Caco-2 (cell line): Measurements from ENCODE around the gene WBP1L. TPM values are rescaled to one million over a fixed set of nuclear protein-coding genes. Genes with fewer than 3 reads are reported as not detected.

Experiments
- BruUV-seq: library from RNA; stranded (reverse); fragments of 400-500 nt; replicated peaks from 2 replicates; lab custom pipeline; 2021; lab: Mats Ljungman, UMichigan
- CTCF ChIA-PET: fragments of 300-600 bp; sonication (Branson Sonifier 250); formaldehyde crosslinking; loops from one replicate; lab custom pipeline; 2022; ENCODE audit warnings: antibody characterized with exemption; lab: Charles Lee
- POLR2A ChIA-PET: fragments of 300-600 bp; sonication (Branson Sonifier 250); formaldehyde crosslinking; loops from one replicate; lab custom pipeline; 2022; ENCODE audit warnings: antibody characterized with exemption; lab: Charles Lee
- DNase-seq, 2 experiments: peaks; one replicate each; pipeline versions ENCODE4 v3.0.0 to v3.0.0-alpha.2; 2020 to 2022
- H3K27me3 ChIP-seq: replicated peaks from 2 replicates; pipeline ENCODE4 v1.6.0; 2011; ENCODE audit warnings: low read length; ENCODE audit not compliant: control insufficient read depth, insufficient read depth
- H3K36me3 ChIP-seq: 2 replicates; pipeline ENCODE4 v1.5.1; 2011; ENCODE audit warnings: low read length; ENCODE audit not compliant: control insufficient read depth, insufficient read depth
- H3K4me1 ChIP-seq: fragments of 250-450 bp; sonication (Bioruptor Pico); 2 replicates; pipeline ENCODE4 v1.5.1; 2020; ENCODE audit warnings: mild to moderate bottlenecking
- H3K4me3 ChIP-seq: 2 replicates; pipeline ENCODE4 v1.5.1; 2011; ENCODE audit warnings: low read depth, mild to moderate bottlenecking, control low read depth, low read length
- H3K9me3 ChIP-seq: fragments of 250-450 bp; sonication (Bioruptor Pico); 2 replicates; pipeline ENCODE4 v1.5.1; 2020; ENCODE audit warnings: mild to moderate bottlenecking, moderate library complexity
- H3K27ac Mint-ChIP-seq: one replicate; pipeline ENCODE4 v1.8.0; 2022; ENCODE audit warnings: mixed read lengths; ENCODE audit not compliant: unreplicated experiment
- H3K27me3 Mint-ChIP-seq: one replicate; pipeline ENCODE4 v1.8.0; 2022; ENCODE audit warnings: mixed read lengths; ENCODE audit not compliant: insufficient read depth, unreplicated experiment
- H3K36me3 Mint-ChIP-seq: one replicate; pipeline ENCODE4 v1.8.0; 2022; ENCODE audit warnings: mild to moderate bottlenecking, mixed read lengths; ENCODE audit not compliant: insufficient read depth, unreplicated experiment
- H3K4me1 Mint-ChIP-seq: one replicate; pipeline ENCODE4 v1.8.0; 2022; ENCODE audit warnings: low read depth, mixed read lengths; ENCODE audit not compliant: unreplicated experiment
- H3K4me3 Mint-ChIP-seq: one replicate; pipeline ENCODE4 v1.8.0; 2022; ENCODE audit warnings: mild to moderate bottlenecking, moderate library complexity, mixed read lengths; ENCODE audit not compliant: unreplicated experiment
- H3K9me3 Mint-ChIP-seq: one replicate; pipeline ENCODE4 v1.8.0; 2022; ENCODE audit warnings: mixed read lengths; ENCODE audit not compliant: unreplicated experiment
- CTCF ChIP-seq, 2 experiments: fragments of 200-600 bp in 1 of 2; IDR thresholded peaks; 1 replicate in 1 of 2; 2 replicates in 1 of 2; pipeline versions ENCODE4 v1.5.1 to v1.8.0; 2011 to 2022; ENCODE audit warnings: antibody characterized with exemption in 1 of 2, control low read depth in 1 of 2, inconsistent platforms in 1 of 2, low read depth in 1 of 2, low read length in 1 of 2, mild to moderate bottlenecking in 1 of 2, moderate library complexity in 1 of 2; ENCODE audit not compliant: insufficient read depth in 1 of 2, severe bottlenecking in 1 of 2, unreplicated experiment in 1 of 2
- intact Hi-C: fragments of 100-400 bp; cut with micrococcal nuclease; formaldehyde crosslinking; loops from one replicate; pipeline ENCODE4 v1.10.0; 2022; ENCODE audit not compliant: unreplicated experiment
- total RNA-seq: library from RNA; stranded (reverse); gene quantifications from 2 replicates; pipeline ENCODE4 v1.2.3, GENCODE V29; 2022

Gene WBP1L
- total RNA-seq, 1 experiment from 2014 or later, result 28.2 TPM

GRCh38 chr10:102713539-102713813 lies 30.3 kb upstream of the WBP1L start:
- intact Hi-C loops, result loop anchor here (5.0 kb wide), 1 partner anchor 211 kb away; the partner anchor contains the start of genes ACTR1A and SUFU
- Mint-ChIP-seq H3K36me3 (peaks cover 35% of the 10 kb centered on the region), H3K4me3 (peak overlapping the region; percentile 87), H3K27me3 (no peaks in the 10 kb centered on the region), H3K27ac (peak overlapping the region; percentile 82), H3K4me1 (peaks cover 26% of the 10 kb centered on the region), H3K9me3 (no peaks in the 10 kb centered on the region)
- H3K4me3 ChIP-seq, result peak overlapping the region; percentile 85
- H3K27me3 ChIP-seq, result no peaks in the 10 kb centered on the region
- POLR2A ChIA-PET, result interaction anchor here (0.5 to 1.8 kb wide), 6 partner anchors 47 to 1046 kb away, joined by 4 to 9 read pairs (median 6); partner anchors contain the start of gene AS3MT
- BruUV-seq, result TSS peak; percentile 54
- peaks cover 12% of the 10 kb centered on the region for H3K4me1 ChIP-seq
- H3K9me3 ChIP-seq, result no peaks in the 10 kb centered on the region
- H3K36me3 ChIP-seq, result no peaks in the 10 kb centered on the region; the same call in 1 of the 2 replicates
- DNase-seq, result no peak
- TF ChIP-seq CTCF (IDR thresholded peaks at IDR 0.05; ENCODE audit: insufficient read depth in 1 of 2, low read depth in 1 of 2, low read length in 1 of 2, severe bottlenecking in 1 of 2, unreplicated experiment in 1 of 2), result peak in 1 of 2 experiments; percentile 57
- CTCF ChIA-PET, result interaction anchor here (0.6 to 2.3 kb wide), 7 partner anchors 8 to 319 kb away, joined by 3 to 21 read pairs (median 5); partner anchors contain the start of gene WBP1L

- peak in 1 of 2 experiments; percentile 54 for TF ChIP-seq CTCF (IDR thresholded peaks at IDR 0.05; ENCODE audit: insufficient read depth in 1 of 2, low read depth in 1 of 2, low read length in 1 of 2, severe bottlenecking in 1 of 2, unreplicated experiment in 1 of 2)
- peak within 1 kb of the TSS; percentile 82 for H3K27ac Mint-ChIP-seq
These were observed 29.7 kb upstream of the WBP1L start, which contains the start of gene ARL3 for GRCh38 chr10:102713814-102714620. ARL3 (minus strand) TSS chr10:102714397; CDS start chr10:102714275, 122 bp downstream.

More at GRCh38 chr10:102713814-102714620, 29.7 kb upstream of the WBP1L start, which contains the start of gene ARL3:
- no peaks in the 10 kb centered on the region; the same call in 1 of the 2 replicates for H3K36me3 ChIP-seq
- ChIA-PET POLR2A (interaction anchor here (0.5 to 1.8 kb wide), 19 partner anchors 18 to 1715 kb away, joined by 3 to 12 read pairs (median 5); partner anchors contain the start of genes AS3MT, LZTS2, NT5C2 and WBP1L), CTCF (interaction anchor here (0.5 to 2.3 kb wide), 15 partner anchors 9 to 1082 kb away, joined by 3 to 21 read pairs (median 4); partner anchors contain the start of gene WBP1L)
- Mint-ChIP-seq H3K27me3 (no peaks in the 10 kb centered on the region), H3K4me1 (peaks cover 30% of the 10 kb centered on the region), H3K9me3 (no peaks in the 10 kb centered on the region), H3K36me3 (peaks cover 36% of the 10 kb centered on the region), H3K4me3 (peak within 1 kb of the TSS; percentile 87)
- BruUV-seq, result no TSS peak
- peak within 1 kb of the TSS; percentile 85 for H3K4me3 ChIP-seq
- H3K4me1 ChIP-seq, result peaks cover 13% of the 10 kb centered on the region
- no peaks in the 10 kb centered on the region for H3K27me3 ChIP-seq
- intact Hi-C loops, result loop anchor here (2.0 to 5.0 kb wide), 3 partner anchors 29 to 212 kb away; partner anchors contain the start of genes ACTR1A, SUFU and WBP1L
- peak; percentile 98 to 99 for DNase-seq
- no peaks in the 10 kb centered on the region for H3K9me3 ChIP-seq
